ENCODE measurements around the gene ST6GALNAC3. TPM values are rescaled to one million over a fixed set of nuclear protein-coding genes. Genes with fewer than 3 reads are reported as not detected.

ST6GALNAC3 gene
- total RNA-seq, 1 experiment from 2014 or later = 2.2 TPM

DNA sequence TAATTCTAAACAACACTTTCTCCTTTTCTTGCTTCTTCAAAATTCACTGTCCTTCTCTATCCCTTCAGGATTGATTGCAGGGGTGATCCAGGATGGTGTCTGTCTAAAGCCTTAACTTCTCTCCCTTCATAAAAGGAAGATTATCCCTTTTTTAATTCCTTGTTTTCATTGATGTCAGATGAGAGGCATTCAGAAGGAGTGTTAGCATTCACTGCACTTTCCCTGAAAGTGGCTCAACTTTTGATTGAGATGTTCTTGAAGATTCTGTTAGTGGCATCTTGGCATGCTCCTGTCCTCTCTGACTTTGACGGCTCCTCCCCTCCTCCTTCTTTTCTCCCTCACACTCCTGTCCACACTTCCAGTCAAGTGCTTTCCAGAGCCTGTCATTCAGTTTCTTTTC lies 71.6 kb downstream of the ST6GALNAC3 start:
- DNase-seq (ENCODE audit: low read depth, low spot score) (no peak), ATAC-seq (no peak)
- H3K9me2 ChIP-seq (ENCODE audit: insufficient read depth) = no peaks in the 10 kb centered on the region; the same call in 1 of the 2 replicates
- POLR2A ChIA-PET = no interaction called here
- H3K36me3 ChIP-seq (ENCODE audit: control insufficient read depth in 1 of 2, insufficient read depth in 2 of 2, low read length in 2 of 2) = no peaks in the 10 kb centered on the region
- intact Hi-C loops (cut with micrococcal nuclease) = loop anchor here (10.0 kb wide), 1 partner anchor 151 kb away; no protein-coding TSS in a partner anchor
- H3K4me3 ChIP-seq (replicated peaks in 1 of 2; ENCODE audit: low read depth in 1 of 2, low read length in 2 of 2) = no peak overlapping the region
- CTCF ChIA-PET = no interaction called here
- no peaks in the 10 kb centered on the region for H4K20me1 ChIP-seq (ENCODE audit: insufficient read depth)
- H3K4me1 ChIP-seq (ENCODE audit: control insufficient read depth in 1 of 2, insufficient read depth in 2 of 2, low read length in 2 of 2) = no peaks in the 10 kb centered on the region
- BruUV-seq (replicated peaks) = no TSS peak
- H3K4me2 ChIP-seq (ENCODE audit: low read length) = no peak overlapping the region
- no peak for TF ChIP-seq SRF (IDR thresholded peaks at IDR 0.05; ENCODE audit: low read depth)
- no peak for TF ChIP-seq FOSL1 (IDR thresholded peaks at IDR 0.05; ENCODE audit: low read depth)
- TF ChIP-seq EZH2 (IDR thresholded peaks at IDR 0.05) = no peak
- TF ChIP-seq JUND (IDR thresholded peaks at IDR 0.05) = no peak
- TF ChIP-seq, protein P1, sequence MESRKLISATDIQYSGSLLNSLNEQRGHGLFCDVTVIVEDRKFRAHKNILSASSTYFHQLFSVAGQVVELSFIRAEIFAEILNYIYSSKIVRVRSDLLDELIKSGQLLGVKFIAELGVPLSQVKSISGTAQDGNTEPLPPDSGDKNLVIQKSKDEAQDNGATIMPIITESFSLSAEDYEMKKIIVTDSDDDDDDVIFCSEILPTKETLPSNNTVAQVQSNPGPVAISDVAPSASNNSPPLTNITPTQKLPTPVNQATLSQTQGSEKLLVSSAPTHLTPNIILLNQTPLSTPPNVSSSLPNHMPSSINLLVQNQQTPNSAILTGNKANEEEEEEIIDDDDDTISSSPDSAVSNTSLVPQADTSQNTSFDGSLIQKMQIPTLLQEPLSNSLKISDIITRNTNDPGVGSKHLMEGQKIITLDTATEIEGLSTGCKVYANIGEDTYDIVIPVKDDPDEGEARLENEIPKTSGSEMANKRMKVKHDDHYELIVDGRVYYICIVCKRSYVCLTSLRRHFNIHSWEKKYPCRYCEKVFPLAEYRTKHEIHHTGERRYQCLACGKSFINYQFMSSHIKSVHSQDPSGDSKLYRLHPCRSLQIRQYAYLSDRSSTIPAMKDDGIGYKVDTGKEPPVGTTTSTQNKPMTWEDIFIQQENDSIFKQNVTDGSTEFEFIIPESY (IDR thresholded peaks at IDR 0.05; ENCODE audit: extremely low read depth, insufficient replicate concordance, low read length) = no peak
- TF ChIP-seq POLR2A (IDR thresholded peaks at IDR 0.05; ENCODE audit: borderline replicate concordance, extremely low read depth, insufficient read depth, insufficient read length) = no peak
- no peak for TF ChIP-seq POLR2AphosphoS5 (IDR thresholded peaks at IDR 0.05; ENCODE audit: low read depth, low read length)
- no peak for TF ChIP-seq EZH2phosphoT487 (IDR thresholded peaks at IDR 0.05; ENCODE audit: borderline replicate concordance)
- TF ChIP-seq, protein P2, sequence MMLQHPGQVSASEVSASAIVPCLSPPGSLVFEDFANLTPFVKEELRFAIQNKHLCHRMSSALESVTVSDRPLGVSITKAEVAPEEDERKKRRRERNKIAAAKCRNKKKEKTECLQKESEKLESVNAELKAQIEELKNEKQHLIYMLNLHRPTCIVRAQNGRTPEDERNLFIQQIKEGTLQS (IDR thresholded peaks at IDR 0.05) = no peak
- no peak for TF ChIP-seq RAD21 (IDR thresholded peaks at IDR 0.05; ENCODE audit: low read depth)
- no peak for TF ChIP-seq EGR1 (IDR thresholded peaks at IDR 0.05; ENCODE audit: low read depth)
- TF ChIP-seq, protein P3, sequence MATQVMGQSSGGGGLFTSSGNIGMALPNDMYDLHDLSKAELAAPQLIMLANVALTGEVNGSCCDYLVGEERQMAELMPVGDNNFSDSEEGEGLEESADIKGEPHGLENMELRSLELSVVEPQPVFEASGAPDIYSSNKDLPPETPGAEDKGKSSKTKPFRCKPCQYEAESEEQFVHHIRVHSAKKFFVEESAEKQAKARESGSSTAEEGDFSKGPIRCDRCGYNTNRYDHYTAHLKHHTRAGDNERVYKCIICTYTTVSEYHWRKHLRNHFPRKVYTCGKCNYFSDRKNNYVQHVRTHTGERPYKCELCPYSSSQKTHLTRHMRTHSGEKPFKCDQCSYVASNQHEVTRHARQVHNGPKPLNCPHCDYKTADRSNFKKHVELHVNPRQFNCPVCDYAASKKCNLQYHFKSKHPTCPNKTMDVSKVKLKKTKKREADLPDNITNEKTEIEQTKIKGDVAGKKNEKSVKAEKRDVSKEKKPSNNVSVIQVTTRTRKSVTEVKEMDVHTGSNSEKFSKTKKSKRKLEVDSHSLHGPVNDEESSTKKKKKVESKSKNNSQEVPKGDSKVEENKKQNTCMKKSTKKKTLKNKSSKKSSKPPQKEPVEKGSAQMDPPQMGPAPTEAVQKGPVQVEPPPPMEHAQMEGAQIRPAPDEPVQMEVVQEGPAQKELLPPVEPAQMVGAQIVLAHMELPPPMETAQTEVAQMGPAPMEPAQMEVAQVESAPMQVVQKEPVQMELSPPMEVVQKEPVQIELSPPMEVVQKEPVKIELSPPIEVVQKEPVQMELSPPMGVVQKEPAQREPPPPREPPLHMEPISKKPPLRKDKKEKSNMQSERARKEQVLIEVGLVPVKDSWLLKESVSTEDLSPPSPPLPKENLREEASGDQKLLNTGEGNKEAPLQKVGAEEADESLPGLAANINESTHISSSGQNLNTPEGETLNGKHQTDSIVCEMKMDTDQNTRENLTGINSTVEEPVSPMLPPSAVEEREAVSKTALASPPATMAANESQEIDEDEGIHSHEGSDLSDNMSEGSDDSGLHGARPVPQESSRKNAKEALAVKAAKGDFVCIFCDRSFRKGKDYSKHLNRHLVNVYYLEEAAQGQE (IDR thresholded peaks at IDR 0.05; ENCODE audit: low read depth) = no peak
- no peak for TF ChIP-seq SP1 (IDR thresholded peaks at IDR 0.05; ENCODE audit: low read depth)
- no peak for TF ChIP-seq YY1 (IDR thresholded peaks at IDR 0.05; ENCODE audit: extremely low read depth, insufficient replicate concordance, low read depth, low read length)
- no peak for TF ChIP-seq SIN3A (IDR thresholded peaks at IDR 0.05; ENCODE audit: low read depth)
- TF ChIP-seq CBX3 (IDR thresholded peaks at IDR 0.05; ENCODE audit: low read depth) = no peak
- TF ChIP-seq ELF1 (IDR thresholded peaks at IDR 0.05; ENCODE audit: borderline replicate concordance, low read depth) = no peak
- RAD21 ChIA-PET (ENCODE audit: low non-redundant PET in 1 of 2, low total read pairs in 2 of 2, uncharacterized antibody in 2 of 2, unreplicated experiment in 2 of 2) = no interaction called here
- H2AFZ ChIP-seq (ENCODE audit: low read depth, low read length, poor library complexity, severe bottlenecking) = no peak overlapping the region
- H3K27ac ChIP-seq (ENCODE audit: low read depth, low read length) = no peak overlapping the region
- no peak overlapping the region for H3K9ac ChIP-seq (ENCODE audit: low read length)
- no peaks in the 10 kb centered on the region for H3K79me2 ChIP-seq (ENCODE audit: insufficient read depth, low read length)
- no peaks in the 10 kb centered on the region for H3K27me3 ChIP-seq (ENCODE audit: insufficient read depth, low read length)
- H3K9me3 ChIP-seq (ENCODE audit: control insufficient read depth in 1 of 2, insufficient read depth in 1 of 2, low read depth in 1 of 2, low read length in 2 of 2) = no peaks in the 10 kb centered on the region

Measured in HCT116 (cell line).